ENCODE results near the gene MSH4. TPM values are rescaled to one million over a fixed set of nuclear protein-coding genes. Genes with fewer than 3 reads are reported as not detected.
"Not testable (repeated sequence)": the region's sequence is repeated elsewhere in the genome, so short reads cannot be mapped to it uniquely, and the experiment has no call there.

The MSH4 gene
- 0.55 and 0.57 TPM in 2 replicates for total RNA-seq
- long read RNA-seq, partial matches to known transcripts: 0 of 3 reads
- long read RNA-seq, other reads (novel, unspliced or antisense): 3 of 3 reads

- DNase-seq (ENCODE audit: low spot score, unreplicated experiment): no peak
- Mint-ChIP-seq H3K27me3 (no peaks in the 10 kb centered on the region), H3K27ac (peak within 1 kb of the TSS; percentile 0), H3K36me3 (ENCODE audit: insufficient read depth) (peaks cover 35% of the 10 kb centered on the region), H3K4me3 (ENCODE audit: low read depth) (no peak within 1 kb of the TSS), H3K4me1 (ENCODE audit: low read depth) (no peaks in the 10 kb centered on the region), H3K9me3 (ENCODE audit: low read depth) (no peaks in the 10 kb centered on the region)
- no peak for TF ChIP-seq CTCF (IDR thresholded peaks at IDR 0.05; ENCODE audit: unreplicated experiment)
Observed at GRCh38 chr1:75796376-75797272, at the start of gene MSH4. MSH4 (plus strand) TSS chr1:75796882; CDS start chr1:75796986, 104 bp downstream.

- Mint-ChIP-seq H3K9me3 (ENCODE audit: low read depth) (peaks cover 23% of the 10 kb centered on the region), H3K36me3 (ENCODE audit: insufficient read depth) (peaks cover 65% of the 10 kb centered on the region)
- not testable (repeated sequence) for H3K27ac Mint-ChIP-seq; DNase-seq (ENCODE audit: low spot score, unreplicated experiment); H3K4me3 Mint-ChIP-seq (ENCODE audit: low read depth); H3K27me3 Mint-ChIP-seq; H3K4me1 Mint-ChIP-seq (ENCODE audit: low read depth)
Observed at GRCh38 chr1:75757210-75757609, 39.5 kb upstream of the MSH4 start.

- H3K4me1 Mint-ChIP-seq (ENCODE audit: low read depth); DNase-seq (ENCODE audit: low spot score, unreplicated experiment); H3K27ac Mint-ChIP-seq; H3K4me3 Mint-ChIP-seq (ENCODE audit: low read depth); H3K27me3 Mint-ChIP-seq: not testable (repeated sequence)
- Mint-ChIP-seq H3K9me3 (ENCODE audit: low read depth) (peaks cover 23% of the 10 kb centered on the region), H3K36me3 (ENCODE audit: insufficient read depth) (peaks cover 53% of the 10 kb centered on the region)
Observed at GRCh38 chr1:75758543-75758942, 38.1 kb upstream of the MSH4 start.

- no peaks in the 10 kb centered on the region for H3K4me1 Mint-ChIP-seq (ENCODE audit: low read depth)
- DNase-seq (ENCODE audit: low spot score, unreplicated experiment): no peak
- no peak for TF ChIP-seq CTCF (IDR thresholded peaks at IDR 0.05; ENCODE audit: unreplicated experiment)
- H3K27me3 Mint-ChIP-seq: no peaks in the 10 kb centered on the region
- H3K27ac Mint-ChIP-seq: no peak overlapping the region
- H3K4me3 Mint-ChIP-seq (ENCODE audit: low read depth): no peak overlapping the region
- no peaks in the 10 kb centered on the region for H3K9me3 Mint-ChIP-seq (ENCODE audit: low read depth)
- H3K36me3 Mint-ChIP-seq (ENCODE audit: insufficient read depth): peaks cover 6% of the 10 kb centered on the region
Observed at GRCh38 chr1:75764057-75764655, 32.5 kb upstream of the MSH4 start.

- no peaks in the 10 kb centered on the region for H3K9me3 Mint-ChIP-seq (ENCODE audit: low read depth)
- no peak overlapping the region for H3K4me3 Mint-ChIP-seq (ENCODE audit: low read depth)
- no peak for TF ChIP-seq CTCF (IDR thresholded peaks at IDR 0.05; ENCODE audit: unreplicated experiment)
- H3K27ac Mint-ChIP-seq: no peak overlapping the region
- no peak for DNase-seq (ENCODE audit: low spot score, unreplicated experiment)
- no peaks in the 10 kb centered on the region for H3K4me1 Mint-ChIP-seq (ENCODE audit: low read depth)
- H3K36me3 Mint-ChIP-seq (ENCODE audit: insufficient read depth): peaks cover 2% of the 10 kb centered on the region
- no peaks in the 10 kb centered on the region for H3K27me3 Mint-ChIP-seq
Observed at GRCh38 chr1:75765697-75766355, 30.9 kb upstream of the MSH4 start.

- TF ChIP-seq CTCF (IDR thresholded peaks at IDR 0.05; ENCODE audit: unreplicated experiment): no peak
- H3K4me3 Mint-ChIP-seq (ENCODE audit: low read depth): no peak overlapping the region
- H3K36me3 Mint-ChIP-seq (ENCODE audit: insufficient read depth): no peaks in the 10 kb centered on the region
Observed at GRCh38 chr1:75768016-75768415, 28.7 kb upstream of the MSH4 start.

More at GRCh38 chr1:75768016-75768415, 28.7 kb upstream of the MSH4 start:
- Mint-ChIP-seq H3K27ac (no peak overlapping the region), H3K27me3 (no peaks in the 10 kb centered on the region), H3K4me1 (ENCODE audit: low read depth) (no peaks in the 10 kb centered on the region), H3K9me3 (ENCODE audit: low read depth) (no peaks in the 10 kb centered on the region)
- DNase-seq (ENCODE audit: low spot score, unreplicated experiment): no peak

All from progenitor cell of endocrine pancreas (in vitro differentiated cells).